GM18861 (cell line): ENCODE measurements around the gene LRRD1.
A peak's percentile ranks its signal among the peaks of the same experiment; 100 is the strongest.
"Not testable (repeated sequence)": the region's sequence is repeated elsewhere in the genome, so short reads cannot be mapped to it uniquely, and the experiment has no call there.

Experiments
- ATAC-seq: cut with Tn5 transposase; IDR thresholded peaks from one replicate; pipeline ENCODE4 v1.9.1; 2021; ENCODE audit not compliant: unreplicated experiment

The LRRD1 gene

GRCh38 chr7:92178928-92179924 is at the start of gene LRRD1:
LRRD1 (minus strand) TSS chr7:92179142; CDS start chr7:92165202, 13,940 bp downstream.
- ATAC-seq = peak; percentile 98

GRCh38 chr7:92228742-92229141 is 49.8 kb upstream of the LRRD1 start:
- no peak for ATAC-seq

GRCh38 chr7:92228100-92228499 is 49.2 kb upstream of the LRRD1 start:
- no peak for ATAC-seq

GRCh38 chr7:92226981-92227380 is 48.0 kb upstream of the LRRD1 start:
- no peak for ATAC-seq

- no peak for ATAC-seq
Observed at GRCh38 chr7:92221766-92222165, 42.8 kb upstream of the LRRD1 start.

GRCh38 chr7:92206672-92207071 is 27.7 kb upstream of the LRRD1 start:
- no peak for ATAC-seq

- no peak for ATAC-seq
Observed at GRCh38 chr7:92205987-92206386, 27.0 kb upstream of the LRRD1 start.

- no peak for ATAC-seq
Observed at GRCh38 chr7:92200791-92201190, 21.8 kb upstream of the LRRD1 start.

GRCh38 chr7:92192326-92192725 is 13.4 kb upstream of the LRRD1 start:
- no peak for ATAC-seq

GRCh38 chr7:92189246-92189645 is 10.3 kb upstream of the LRRD1 start:
- not testable (repeated sequence) for ATAC-seq

- not testable (repeated sequence) for ATAC-seq
Observed at GRCh38 chr7:92184294-92184693, 5.4 kb upstream of the LRRD1 start.

GRCh38 chr7:92177362-92177761 is 1.6 kb downstream of the LRRD1 start:
- ATAC-seq = no peak

- ATAC-seq = not testable (repeated sequence)
Observed at GRCh38 chr7:92169529-92169928, 9.4 kb downstream of the LRRD1 start.

- ATAC-seq = no peak
Observed at GRCh38 chr7:92161271-92161670, 17.7 kb downstream of the LRRD1 start.

GRCh38 chr7:92158660-92159575 is 20.0 kb downstream of the LRRD1 start:
- peak; percentile 83 for ATAC-seq

- no peak for ATAC-seq
Observed at GRCh38 chr7:92156990-92157389, 22.0 kb downstream of the LRRD1 start.

- ATAC-seq = no peak
Observed at GRCh38 chr7:92155108-92155739, 23.7 kb downstream of the LRRD1 start.

- no peak for ATAC-seq
Observed at GRCh38 chr7:92150450-92151017, 28.4 kb downstream of the LRRD1 start.

GRCh38 chr7:92149736-92150239 is 29.2 kb downstream of the LRRD1 start:
- ATAC-seq = no peak

- ATAC-seq = not testable (repeated sequence)
Observed at GRCh38 chr7:92143192-92143880, 35.6 kb downstream of the LRRD1 start.
